Ovary (tissue), 9 donors: ENCODE data around the gene MCF2L. TPM values are rescaled to one million over a fixed set of nuclear protein-coding genes. Genes with fewer than 3 reads are reported as not detected.

Experiments used
- DNase-seq, 5 donors: peaks; one replicate each; pipeline ENCODE4 v3.0.0-alpha.2; 2019 to 2020
- H3K27ac ChIP-seq, 2 donors: fragments of 200-600 bp; one replicate each; pipeline versions ENCODE4 v1.5.1 to v1.8.0; 2019 to 2022
- H3K27me3 ChIP-seq: fragments of 200-600 bp; one replicate; pipeline ENCODE4 v1.8.0; 2022
- H3K36me3 ChIP-seq: fragments of 200-600 bp; sonication (generic); one replicate; pipeline ENCODE4 v1.5.1; 2019
- H3K4me1 ChIP-seq: one replicate; pipeline ENCODE4 v1.8.1; 2013; ENCODE audit warnings: mild to moderate bottlenecking, moderate library complexity; ENCODE audit not compliant: insufficient read depth
- H3K4me3 ChIP-seq: fragments of 200-600 bp; sonication (generic); one replicate; pipeline ENCODE4 v1.5.1; 2017
- H3K9me3 ChIP-seq, 2 donors: fragments of 200-600 bp in 1 of 2; sonication (generic) in 1 of 2; one replicate each; pipeline versions ENCODE4 v1.5.1 to v1.8.1; 2013 to 2019; ENCODE audit warnings: mild to moderate bottlenecking in 1 of 2, moderate library complexity in 1 of 2
- CTCF ChIP-seq, 3 donors: fragments of 450-650 bp in 2 of 3; fragments of 200-600 bp in 1 of 3; IDR thresholded peaks; one replicate each; pipeline versions ENCODE4 v1.5.1 to v1.8.0; 2016 to 2022; ENCODE audit warnings: antibody characterized with exemption in 3 of 3, mild to moderate bottlenecking in 1 of 3
- EP300 ChIP-seq: sonication (generic); formaldehyde crosslinking; IDR thresholded peaks from one replicate; pipeline ENCODE4 v1.6.1; 2017; ENCODE audit warnings: antibody characterized with exemption
- POLR2A ChIP-seq: fragments of 450-650 bp; IDR thresholded peaks from one replicate; pipeline ENCODE4 v1.6.1; 2017; ENCODE audit warnings: antibody characterized with exemption, mild to moderate bottlenecking, moderate library complexity
- WGBS, 3 donors: extraction: QIAGEN DNeasy Blood & Tissue Kit in 1 of 3; methylation state at CpG; one replicate each; pipeline versions ENCODE4 v1.1.5 to v1.1.7; 2013 to 2017; 5-methylcytosine and 5-hydroxymethylcytosine counted together
- intact Hi-C, 4 donors: fragments of 100-400 bp; cut with DNase I; formaldehyde crosslinking; loops; one replicate each; pipeline versions ENCODE4 v1.11.0 to v1.15.1; 2022 to 2023
- polyA plus RNA-seq, 2 donors: library from polyadenylated mRNA; stranded (reverse); fragments of 200-250 nt in 1 of 2; fragments of 350-450 nt in 1 of 2; fragmentation: Illumina TruSeq in 1 of 2; extraction: RNeasy Lipid Tissue Mini Kit (QIAGEN cat#74804) in 1 of 2; gene quantifications; one replicate each; pipeline ENCODE4 v1.2.3, GENCODE V29; 2013 to 2014
- total RNA-seq, 7 donors: library from RNA; depleted of rRNA in 2 of 7; stranded (reverse); fragments of >200 nt in 2 of 7; fragmentation: NEBNext Ultra II Directional in 3 of 7; extraction: Animal tissue kit (Norgen Biotek cat#: 25700) in 3 of 7; gene quantifications; one replicate each; pipeline versions ENCODE4 v1.1.0 to v1.2.4, GENCODE V29; 2016 to 2023
- donor health status: DM: no; HTN: no; CAD: no; lungs with moderate emphysema.
- donor health status: DM: no; HTN: no; CAD: no.
- donor health status: Bipolar disorder and iron deficiency.
- donor health status: DM: yes; HTN: yes; CAD: no.
- donor health status: DM: no; HTN: no; CAD: no.
- donor health status: DM: yes; HTN: yes; CAD: no.

MCF2L gene
- total and polyA plus RNA-seq, 9 donors = 5.6 to 22.2 (median 8.7) TPM

- H3K27me3 ChIP-seq = no peaks in the 10 kb centered on the region
- no peaks in the 10 kb centered on the region for H3K36me3 ChIP-seq
- no peak overlapping the region for H3K27ac ChIP-seq
- peaks cover under 1% of the 10 kb centered on the region for H3K4me1 ChIP-seq
- H3K9me3 ChIP-seq = no peaks in the 10 kb centered on the region
- no peak for TF ChIP-seq POLR2A
- TF ChIP-seq EP300 = no peak
- TF ChIP-seq CTCF (IDR thresholded peaks at IDR 0.05) = no peak
- intact Hi-C loops = no loop called here
- peak in 1 of 5 donors; percentile 10 for DNase-seq
- no peak overlapping the region for H3K4me3 ChIP-seq
- 83 to 89% (median 83%) methylated on average over 9 of the region's 9 CpGs for WGBS, 3 donors
These were observed 177.7 kb downstream of the MCF2L start for GRCh38 chr13:113146750-113147149.

GRCh38 chr13:113147206-113147605 is 178.2 kb downstream of the MCF2L start:
- H3K4me1 ChIP-seq = peaks cover 5% of the 10 kb centered on the region
- no peaks in the 10 kb centered on the region for H3K36me3 ChIP-seq
- 88 to 91% (median 89%) methylated on average over 8 of the region's 8 CpGs for WGBS, 3 donors
- intact Hi-C loops = no loop called here
- TF ChIP-seq CTCF (IDR thresholded peaks at IDR 0.05) (no peak), POLR2A (no peak), EP300 (no peak)
- no peaks in the 10 kb centered on the region for H3K27me3 ChIP-seq
- no peaks in the 10 kb centered on the region for H3K9me3 ChIP-seq
- no peak overlapping the region for H3K4me3 ChIP-seq
- no peak overlapping the region for H3K27ac ChIP-seq
- peak in 1 of 5 donors; percentile 6 for DNase-seq

- Histone ChIP-seq H3K4me3 (no peak overlapping the region), H3K27ac (no peak overlapping the region), H3K36me3 (no peaks in the 10 kb centered on the region), H3K4me1 (peaks cover 5% of the 10 kb centered on the region), H3K27me3 (no peaks in the 10 kb centered on the region), H3K9me3 (no peaks in the 10 kb centered on the region)
- WGBS, 3 donors = 93 to 96% (median 94%) methylated on average over 13 of the region's 13 CpGs
- TF ChIP-seq EP300 (no peak), POLR2A (no peak), CTCF (IDR thresholded peaks at IDR 0.05) (no peak)
- intact Hi-C loops = no loop called here
- DNase-seq = peak in 1 of 5 donors; percentile 14
These were observed 179.4 kb downstream of the MCF2L start for GRCh38 chr13:113148407-113148806.

GRCh38 chr13:113148940-113149503 is 180.0 kb downstream of the MCF2L start:
- H3K27ac ChIP-seq = no peak overlapping the region
- H3K4me1 ChIP-seq = peaks cover 5% of the 10 kb centered on the region
- DNase-seq = peak in 1 of 5 donors; percentile 16
- no peak overlapping the region for H3K4me3 ChIP-seq
- TF ChIP-seq CTCF (IDR thresholded peaks at IDR 0.05) = no peak
- no peak for TF ChIP-seq POLR2A
- TF ChIP-seq EP300 = no peak
- intact Hi-C loops = no loop called here
- H3K36me3 ChIP-seq = no peaks in the 10 kb centered on the region
- H3K27me3 ChIP-seq = no peaks in the 10 kb centered on the region
- WGBS, 3 donors = 91 to 93% (median 93%) methylated on average over 38 of the region's 38 CpGs
- no peaks in the 10 kb centered on the region for H3K9me3 ChIP-seq

Other genes starting within 250 kb of the MCF2L start
- gene F7, start 136.6 kb downstream of the MCF2L start, total RNA-seq = 1 to 10 TPM in 2 of 7 donors, under 1 TPM in 3, not detected in 2; 0.11 to 2.1 (median 0.43) TPM
- under 1 TPM; 0.17 to 0.22 TPM for gene F7, start 136.6 kb downstream of the MCF2L start, polyA plus RNA-seq
- 10 to 100 TPM; 13.8 to 40.3 (median 26.5) TPM for gene F10, start 153.6 kb downstream of the MCF2L start, total RNA-seq
- 10 to 100 TPM; 40.0 to 41.7 TPM for gene F10, start 153.6 kb downstream of the MCF2L start, polyA plus RNA-seq
- gene PROZ, start 189.4 kb downstream of the MCF2L start, total RNA-seq = not detected
- gene PROZ, start 189.4 kb downstream of the MCF2L start, polyA plus RNA-seq = not detected
- gene PCID2, start 239.5 kb downstream of the MCF2L start, total RNA-seq = 10 to 100 TPM; 43.5 to 56.2 (median 53.5) TPM
- gene PCID2, start 239.5 kb downstream of the MCF2L start, polyA plus RNA-seq = 10 to 100 TPM; 46.1 to 55.9 TPM
- gene CUL4A, start 240.4 kb downstream of the MCF2L start, total RNA-seq = 10 to 100 TPM; 41.1 to 66.4 (median 50.0) TPM
- 10 to 100 TPM; 24.0 to 43.5 TPM for gene CUL4A, start 240.4 kb downstream of the MCF2L start, polyA plus RNA-seq